Endothelial cell of hepatic sinusoid (primary cell): ENCODE measurements around the gene PRIM2.
"Not testable (repeated sequence)": the region's sequence is repeated elsewhere in the genome, so short reads cannot be mapped to it uniquely, and the experiment has no call there.

Experiments used
- in situ Hi-C: cut with HindIII; loops from 2 replicates; pipeline ENCODE4 v1.10.0; 2017; ENCODE audit warnings: low sequenced_read_pairs

PRIM2 gene

DNA sequence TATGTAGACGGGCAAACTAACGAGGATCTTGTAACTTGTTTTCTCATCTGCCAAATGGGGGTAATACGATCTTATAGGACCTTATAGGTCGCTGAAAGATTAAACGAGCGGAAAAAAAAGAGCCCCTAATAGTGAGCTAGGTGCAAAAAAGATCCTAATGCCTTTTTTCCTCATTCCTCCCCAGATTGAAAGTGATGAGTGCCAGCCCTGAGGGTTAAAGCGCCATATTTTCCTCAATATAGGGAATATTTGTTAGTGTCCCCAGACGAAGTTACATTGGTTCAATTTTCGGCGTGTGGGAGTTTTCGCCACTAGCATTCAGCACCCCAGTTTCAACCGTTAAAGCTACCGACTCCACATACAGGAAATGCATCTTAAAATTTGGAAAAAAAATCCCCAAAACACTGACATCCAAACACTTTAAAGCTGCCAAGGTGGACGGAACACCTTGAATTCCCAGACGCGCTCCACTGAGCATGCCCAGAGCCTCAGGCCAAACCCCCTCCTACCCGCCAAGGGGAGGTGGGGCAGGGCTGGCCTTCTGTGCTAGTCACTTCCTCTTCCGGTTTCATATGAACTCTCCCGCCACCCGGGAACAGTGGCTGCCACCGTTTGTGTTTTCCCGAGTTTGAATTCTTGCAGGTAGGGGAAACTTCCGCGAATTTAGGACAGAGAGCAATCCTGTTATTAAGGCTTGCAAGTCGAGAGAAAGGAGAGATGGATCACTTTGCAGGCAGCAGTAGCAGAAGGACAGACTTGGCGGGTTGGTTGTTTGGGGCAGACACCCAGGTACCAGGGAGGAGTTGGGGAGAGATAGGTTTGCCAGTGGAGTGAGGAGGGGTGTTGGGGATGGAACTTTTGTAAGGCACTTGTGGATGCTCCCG is at the start of gene PRIM2:
TSS of gene PRIM2 (plus strand) at position 571 of the 884 bp plus-strand sequence. CDS start 816 bp downstream, outside the sequence.
- in situ Hi-C loops, result loop anchor here (5.0 to 25.0 kb wide), 5 partner anchors 40 to 955 kb away; no protein-coding TSS in a partner anchor

- in situ Hi-C loops, result loop anchor here (5.0 kb wide), 1 partner anchor 76 kb away; no protein-coding TSS in a partner anchor
Observed at GRCh38 chr6:57268294-57268640, 49.2 kb upstream of the PRIM2 start.

DNA sequence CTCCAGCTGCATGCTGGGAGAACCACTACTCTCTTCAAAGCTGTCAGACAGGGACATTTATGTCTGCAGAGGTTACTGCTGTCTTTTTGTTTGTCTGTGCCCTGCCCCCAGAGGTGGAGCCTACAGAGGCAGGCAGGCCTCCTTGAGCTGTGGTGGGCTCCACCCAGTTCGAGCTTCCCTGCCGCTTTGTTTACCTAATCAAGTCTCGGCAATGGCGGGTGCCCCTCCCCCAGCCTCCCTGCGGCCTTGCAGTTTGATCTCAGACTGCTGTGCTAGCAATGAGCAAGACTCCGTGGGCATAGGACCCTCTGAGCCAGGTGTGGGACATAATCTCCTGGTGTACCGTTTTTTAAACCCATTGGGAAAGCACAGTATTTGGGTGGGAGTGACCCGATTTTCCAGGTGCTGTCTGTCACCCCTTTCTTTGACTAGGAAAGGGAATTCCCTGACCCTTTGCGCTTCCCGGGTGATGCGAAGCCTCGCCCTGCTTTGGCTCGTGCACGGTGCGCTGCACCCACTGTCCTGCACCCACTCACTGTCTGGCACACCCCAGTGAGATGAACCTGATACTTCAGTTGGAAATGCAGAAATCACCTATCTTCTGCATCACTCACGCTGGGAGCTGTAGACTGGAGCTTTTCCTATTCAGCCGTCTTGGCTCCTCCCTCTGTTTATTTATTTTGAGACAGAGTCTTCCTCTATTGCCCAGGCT is 43.2 kb upstream of the PRIM2 start:
- in situ Hi-C loops, result not testable (repeated sequence)

GRCh38 chr6:57275384-57275783 is 42.0 kb upstream of the PRIM2 start:
- in situ Hi-C loops, result loop anchor here (5.0 kb wide), 1 partner anchor 42 kb away; the partner anchor contains the start of gene PRIM2

DNA sequence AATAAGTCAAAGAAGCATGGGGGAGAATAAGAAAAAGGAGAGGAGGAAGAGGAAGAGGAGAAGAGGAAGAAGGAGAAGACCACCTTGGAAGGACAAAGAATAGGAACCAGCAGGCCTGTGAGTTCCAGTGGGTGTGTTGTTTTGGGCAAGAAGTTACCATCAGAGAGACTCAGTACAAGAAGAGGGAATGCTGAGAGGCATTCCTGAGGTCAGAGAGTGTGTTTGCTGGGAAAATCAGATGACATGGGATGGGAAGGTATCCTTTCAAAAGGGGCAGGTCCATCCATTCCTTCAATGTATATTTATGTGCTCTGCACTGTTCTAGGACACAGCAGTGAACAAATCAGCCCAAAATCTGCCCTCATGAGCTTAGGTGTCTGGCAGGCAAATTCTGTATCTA is 40.5 kb upstream of the PRIM2 start:
- in situ Hi-C loops, result loop anchor here (5.0 kb wide), 1 partner anchor 40 kb away; the partner anchor contains the start of gene PRIM2

DNA sequence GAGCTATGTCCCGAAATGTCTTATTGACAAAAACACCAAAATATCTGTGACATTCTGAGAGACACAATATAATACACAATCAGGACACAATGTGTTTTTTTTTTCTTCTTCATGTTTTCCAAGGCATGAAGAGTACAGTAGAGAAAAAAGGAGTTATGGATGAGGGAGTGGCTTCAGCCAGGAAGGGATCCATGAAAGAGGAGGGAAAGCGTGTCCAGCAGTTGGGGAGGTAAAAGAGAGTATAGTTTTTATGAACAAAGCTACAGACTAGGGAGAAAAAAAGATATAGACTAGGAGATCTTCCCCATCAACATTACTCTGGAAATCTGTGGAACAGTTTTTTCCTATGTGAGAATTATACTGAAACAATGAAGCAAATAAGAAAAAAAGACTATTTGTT is 38.9 kb upstream of the PRIM2 start:
- in situ Hi-C loops, result loop anchor here (5.0 kb wide), 1 partner anchor 39 kb away; the partner anchor contains the start of gene PRIM2

GRCh38 chr6:57279013-57279412 is 38.4 kb upstream of the PRIM2 start:
- in situ Hi-C loops, result loop anchor here (5.0 kb wide), 1 partner anchor 38 kb away; the partner anchor contains the start of gene PRIM2

- in situ Hi-C loops, result no loop called here
Observed at GRCh38 chr6:57283106-57283505, 34.3 kb upstream of the PRIM2 start.

DNA sequence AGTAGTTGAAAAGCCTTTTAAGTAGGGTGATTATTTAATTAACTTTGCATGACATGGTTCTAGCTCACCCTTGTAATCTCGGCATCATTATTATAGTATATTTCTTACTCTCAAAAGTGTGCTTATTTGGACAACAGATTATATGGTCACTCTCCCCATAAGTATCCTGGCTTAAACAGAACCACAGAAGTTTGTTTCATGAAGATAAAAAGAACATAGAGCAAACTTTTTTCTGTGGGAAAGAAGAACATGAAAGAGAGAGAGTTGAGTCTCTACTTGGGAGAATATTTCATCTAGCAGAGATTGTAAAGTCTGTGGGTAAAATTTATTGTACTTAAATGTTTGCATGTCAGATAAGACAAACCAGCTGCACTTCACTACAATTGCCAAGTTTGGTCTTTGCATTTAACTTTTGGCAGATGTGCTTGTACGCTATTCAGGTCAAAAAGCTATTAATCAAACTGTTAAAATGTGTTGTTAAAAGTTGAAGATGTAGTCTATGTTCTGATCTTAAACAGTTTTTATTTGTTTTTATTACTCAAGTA is 33.4 kb upstream of the PRIM2 start:
- in situ Hi-C loops, result no loop called here

DNA sequence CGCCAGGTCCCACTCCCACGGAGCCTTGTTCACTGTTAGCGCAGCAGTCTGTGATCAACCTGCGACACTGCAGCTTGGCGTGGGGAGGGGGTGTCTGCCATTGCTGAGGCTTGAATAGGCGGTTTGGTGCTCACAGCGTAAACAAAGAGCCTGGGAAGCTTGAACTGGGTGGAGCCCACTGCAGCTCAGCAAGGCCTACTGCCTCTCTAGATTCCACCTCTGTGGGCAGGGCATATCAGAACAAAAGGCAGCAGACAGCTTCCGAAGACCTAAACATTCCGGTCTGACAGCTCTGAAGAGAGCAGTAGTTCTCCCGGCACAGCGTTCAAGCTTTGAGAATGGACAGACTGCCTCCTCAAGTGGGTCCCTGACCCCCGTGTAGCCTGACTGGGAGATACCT is 29.3 kb upstream of the PRIM2 start:
- in situ Hi-C loops, result not testable (repeated sequence)

DNA sequence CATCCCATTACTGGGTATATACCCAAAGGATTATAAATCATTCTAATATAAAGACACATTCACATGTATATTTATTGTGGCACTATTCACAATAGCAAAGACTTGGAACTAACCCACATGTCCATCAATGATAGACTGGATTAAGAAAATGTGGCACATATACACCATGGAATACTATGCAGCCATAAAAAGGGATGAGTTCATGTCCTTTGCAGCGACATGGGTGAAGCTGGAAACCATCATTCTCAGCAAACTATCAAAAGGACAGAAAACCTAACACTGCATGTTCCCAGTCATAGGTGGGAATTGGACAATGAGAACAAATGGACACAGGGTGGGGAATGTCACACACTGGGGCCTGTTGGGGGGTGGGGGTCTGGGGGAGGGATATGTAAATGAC is 24.0 kb upstream of the PRIM2 start:
- in situ Hi-C loops, result not testable (repeated sequence)

GRCh38 chr6:57294862-57295445 is 22.5 kb upstream of the PRIM2 start:
- in situ Hi-C loops, result no loop called here

GRCh38 chr6:57297505-57297904 is 19.9 kb upstream of the PRIM2 start:
- in situ Hi-C loops, result no loop called here

DNA sequence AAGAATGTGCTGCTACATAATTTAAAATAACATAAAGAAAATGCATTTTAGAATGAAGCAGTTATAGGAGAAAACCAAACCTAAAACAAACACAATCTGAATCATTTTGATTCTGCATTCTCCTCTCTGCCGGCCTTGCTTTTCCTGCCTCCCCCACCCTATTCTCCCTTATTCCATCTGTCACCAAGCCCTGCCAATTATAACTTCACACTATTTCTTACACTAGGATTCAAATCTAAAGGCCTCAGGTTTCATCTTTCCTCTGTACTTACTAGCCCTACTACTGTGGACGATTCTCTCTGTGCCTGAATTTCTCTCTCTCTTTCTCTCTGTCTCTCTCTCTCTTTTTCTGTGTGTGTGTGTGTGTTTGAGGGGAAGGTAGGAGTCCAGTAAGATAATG is 18.7 kb upstream of the PRIM2 start:
- in situ Hi-C loops, result no loop called here

DNA sequence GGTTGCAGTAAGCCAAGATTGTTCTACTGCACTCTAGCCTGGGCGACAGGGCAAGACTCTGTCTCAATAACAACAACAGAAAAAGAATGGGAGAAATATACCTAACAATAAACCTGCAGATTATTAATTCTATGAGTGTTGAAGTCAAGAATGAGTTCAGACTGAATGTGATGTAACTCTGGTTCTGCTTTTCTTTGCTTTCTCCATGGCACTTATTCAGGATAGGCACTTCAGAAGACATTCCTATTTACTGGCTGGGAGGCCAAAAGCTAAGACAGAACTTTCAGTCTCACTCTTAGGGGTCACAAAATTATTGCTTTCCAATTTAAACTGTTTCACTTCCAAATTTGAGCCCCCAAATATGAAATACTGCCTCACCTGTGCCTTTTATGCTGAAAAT is 15.7 kb upstream of the PRIM2 start:
- in situ Hi-C loops, result loop anchor here (25.0 kb wide), 1 partner anchor 939 kb away; no protein-coding TSS in a partner anchor

- in situ Hi-C loops, result loop anchor here (25.0 kb wide), 1 partner anchor 940 kb away; no protein-coding TSS in a partner anchor
Observed at GRCh38 chr6:57302477-57302876, 15.0 kb upstream of the PRIM2 start.

DNA sequence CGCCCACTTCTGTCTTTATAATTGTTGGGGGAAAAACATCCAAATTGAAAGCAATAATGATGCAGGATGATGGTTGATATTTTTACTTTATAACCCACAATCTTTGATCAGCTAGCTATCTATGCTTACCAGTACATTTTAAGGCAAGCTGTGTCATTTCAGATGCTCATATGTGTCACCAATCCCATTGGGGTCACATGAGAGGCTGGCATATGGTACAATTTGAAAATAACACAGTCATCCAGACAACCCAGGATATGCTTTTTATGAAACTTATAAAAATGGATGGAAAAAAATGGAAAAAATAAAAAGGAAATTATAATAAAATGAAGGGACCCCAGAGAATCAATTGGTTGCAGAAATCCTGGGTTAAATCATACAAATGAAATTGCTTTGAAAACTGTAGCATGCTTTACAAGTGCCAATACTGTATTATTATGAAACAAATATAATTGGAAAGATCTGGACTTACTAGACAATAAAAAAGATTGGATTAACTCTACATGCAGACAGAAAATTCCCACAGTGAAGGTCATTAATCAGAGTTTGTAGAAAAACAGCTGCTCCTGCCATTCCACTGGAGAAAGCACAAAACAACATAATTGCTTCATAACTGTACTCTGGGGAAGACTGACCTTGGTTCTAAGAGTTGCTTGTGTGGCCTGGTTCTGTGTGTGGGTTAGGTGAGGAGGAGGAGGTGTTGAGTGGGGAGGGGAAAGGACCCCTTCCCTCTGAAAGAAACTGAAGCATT is 13.3 kb upstream of the PRIM2 start:
- in situ Hi-C loops, result loop anchor here (25.0 kb wide), 1 partner anchor 942 kb away; no protein-coding TSS in a partner anchor

DNA sequence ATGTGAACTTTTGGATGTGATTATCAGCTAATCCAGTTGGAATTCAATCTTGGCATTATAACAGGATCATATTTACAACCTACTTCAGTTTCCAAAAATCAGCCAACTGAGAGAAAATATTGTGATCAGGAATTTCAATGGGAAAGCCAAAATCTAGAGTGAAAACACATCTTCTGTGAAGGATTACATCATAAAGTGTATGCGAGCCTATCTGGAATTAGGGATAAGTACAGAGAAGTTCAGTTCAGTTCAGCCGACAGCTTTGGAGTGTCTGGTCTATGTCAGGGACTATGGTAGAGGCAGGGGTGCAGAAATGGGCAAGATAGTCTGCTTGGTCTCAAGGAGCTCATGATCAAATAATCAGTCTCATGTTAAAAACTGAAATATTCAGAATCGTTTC is 12.3 kb upstream of the PRIM2 start:
- in situ Hi-C loops, result loop anchor here (25.0 kb wide), 1 partner anchor 943 kb away; no protein-coding TSS in a partner anchor

GRCh38 chr6:57305761-57306160 is 11.7 kb upstream of the PRIM2 start:
- in situ Hi-C loops, result loop anchor here (25.0 kb wide), 1 partner anchor 943 kb away; no protein-coding TSS in a partner anchor

GRCh38 chr6:57306273-57306672 is 11.2 kb upstream of the PRIM2 start:
- in situ Hi-C loops, result loop anchor here (25.0 kb wide), 1 partner anchor 944 kb away; no protein-coding TSS in a partner anchor
